ENCODE measurements around the gene ONECUT3.

ONECUT3 gene

DNA sequence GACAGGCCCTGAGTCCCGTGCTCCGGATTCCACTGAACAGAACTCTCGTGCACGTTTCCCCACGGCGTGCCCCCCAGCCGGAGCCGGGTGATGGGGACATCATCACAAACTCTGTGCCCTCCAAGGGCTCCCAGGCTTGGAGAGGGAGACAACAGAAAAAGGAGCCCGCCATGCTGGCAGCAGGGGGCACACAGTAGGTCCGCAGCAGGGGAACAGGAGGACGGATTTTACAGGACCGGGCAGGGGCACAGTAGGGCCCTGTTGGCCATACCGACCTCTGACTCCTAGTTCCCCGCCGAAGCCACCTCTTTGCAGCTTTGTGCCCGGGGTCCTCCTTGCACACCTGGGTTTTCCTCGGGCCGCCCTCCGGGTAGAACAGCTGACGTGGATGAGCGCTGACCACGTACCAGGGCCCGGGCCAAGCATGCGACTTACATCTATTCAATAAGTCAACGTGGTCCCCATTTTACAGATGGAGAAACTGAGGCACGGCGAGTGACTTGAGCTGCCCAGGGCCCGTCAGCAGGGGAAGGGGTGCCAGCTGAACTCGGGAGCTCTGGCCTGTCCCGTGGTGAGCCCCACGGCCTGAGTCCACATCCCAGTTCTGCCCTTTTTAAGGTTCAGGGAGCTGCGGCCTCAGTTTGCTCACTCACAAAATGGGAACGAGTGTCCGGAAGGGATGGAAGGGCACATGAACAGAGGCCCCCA is 10.2 kb upstream of the ONECUT3 start:
- TF ChIP-seq CTCF (IDR thresholded peaks at IDR 0.05; ENCODE audit: low read depth, low read length), result no peak
- H3K4me3 ChIP-seq (ENCODE audit: low read depth, low read length), result no peak overlapping the region

- H3K4me3 ChIP-seq (ENCODE audit: low read depth, low read length), result no peak overlapping the region
- TF ChIP-seq CTCF (IDR thresholded peaks at IDR 0.05; ENCODE audit: low read depth, low read length), result no peak
Observed at GRCh38 chr19:1744133-1744665, 9.1 kb upstream of the ONECUT3 start.

GRCh38 chr19:1744822-1745563 is 8.3 kb upstream of the ONECUT3 start:
- no peak for TF ChIP-seq CTCF (IDR thresholded peaks at IDR 0.05; ENCODE audit: low read depth, low read length)
- H3K4me3 ChIP-seq (ENCODE audit: low read depth, low read length), result no peak overlapping the region

DNA sequence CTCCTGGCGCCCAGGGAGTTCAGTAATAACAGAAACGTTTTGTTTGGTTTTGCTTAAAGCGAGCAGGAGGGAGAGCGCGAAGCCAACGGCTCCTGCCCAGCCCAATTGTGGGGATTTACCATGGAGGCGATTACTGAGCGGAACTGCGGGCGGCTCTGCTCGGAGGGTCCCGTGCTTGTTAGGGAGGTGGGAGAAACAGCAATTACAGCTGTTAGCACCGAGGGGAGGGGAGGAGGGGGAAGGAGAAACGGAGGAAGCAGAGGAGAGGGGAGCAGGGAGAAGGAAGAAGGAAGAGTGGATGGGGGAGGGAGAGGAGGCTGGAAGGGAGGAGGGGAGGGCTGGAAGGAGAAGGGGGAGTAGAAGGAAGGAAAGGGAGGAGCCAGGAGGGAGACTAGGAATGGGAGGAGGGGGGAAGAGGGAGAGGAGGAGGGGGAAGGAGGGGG is 7.7 kb upstream of the ONECUT3 start:
- no peak for TF ChIP-seq CTCF (IDR thresholded peaks at IDR 0.05; ENCODE audit: low read depth, low read length)
- H3K4me3 ChIP-seq (ENCODE audit: low read depth, low read length), result no peak overlapping the region

- TF ChIP-seq CTCF (IDR thresholded peaks at IDR 0.05; ENCODE audit: low read depth, low read length), result no peak
- H3K4me3 ChIP-seq (ENCODE audit: low read depth, low read length), result no peak overlapping the region
Observed at GRCh38 chr19:1746401-1747284, 6.7 kb upstream of the ONECUT3 start.

DNA sequence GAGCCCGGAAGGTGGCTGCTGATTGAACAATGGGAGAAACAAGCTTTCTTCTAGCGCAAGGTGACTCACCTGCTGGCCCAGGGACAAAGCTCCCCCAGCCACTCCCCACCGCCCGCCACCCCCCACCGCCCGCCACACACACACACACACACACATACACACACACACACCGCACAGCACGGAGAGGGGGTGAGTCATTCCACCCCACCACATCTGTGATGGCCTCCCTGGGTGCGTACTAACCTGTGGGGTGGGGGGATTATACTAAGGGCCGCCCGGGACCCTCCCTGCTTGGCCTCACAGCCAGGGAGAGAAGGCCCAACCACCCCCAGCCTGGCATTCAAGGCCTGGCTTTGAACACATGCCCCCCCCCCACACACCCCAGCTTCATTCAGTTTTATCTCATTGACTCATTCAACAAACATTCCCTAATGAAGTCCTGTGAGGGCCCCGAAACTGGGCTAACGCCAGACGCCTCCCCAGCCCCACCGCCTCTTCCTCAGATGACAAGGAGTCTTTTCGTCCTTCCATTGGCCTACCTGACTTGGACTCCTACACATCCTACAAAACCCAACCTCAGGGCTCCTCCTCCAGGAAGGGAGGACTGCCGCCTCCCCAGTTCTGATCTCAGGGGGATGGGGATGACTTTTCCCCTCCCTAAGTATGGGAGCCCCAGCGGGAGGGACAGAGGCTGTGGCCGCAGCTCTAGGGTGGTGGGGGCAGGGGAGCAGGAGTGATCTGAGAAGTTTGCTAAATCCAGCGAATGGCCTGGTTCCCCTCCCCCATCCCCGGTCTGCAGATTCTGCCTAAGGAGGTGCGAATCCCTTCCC is 5.8 kb upstream of the ONECUT3 start:
- no peak for TF ChIP-seq CTCF (IDR thresholded peaks at IDR 0.05; ENCODE audit: low read depth, low read length)
- H3K4me3 ChIP-seq (ENCODE audit: low read depth, low read length), result no peak overlapping the region

Measured in WI38 (cell line).